HL-60 (cell line): ENCODE measurements around the gene AKT3.

Source experiments
- DNase-seq, 2 experiments: peaks; one replicate each; pipeline ENCODE4 v3.0.0-alpha.2; 2010 to 2020; ENCODE audit warnings: low read depth in 1 of 2, low spot score in 1 of 2
- H3K27ac ChIP-seq: fragments of 250-450 bp; sonication (Bioruptor Pico); replicated peaks from 2 replicates; pipeline ENCODE4 v1.5.1; 2020; ENCODE audit warnings: mild to moderate bottlenecking, moderate library complexity
- H3K27me3 ChIP-seq: fragments of 250-450 bp; sonication (Bioruptor Pico); 2 replicates; pipeline ENCODE4 v1.5.1; 2021; ENCODE audit warnings: mild to moderate bottlenecking, moderate library complexity; ENCODE audit not compliant: insufficient read depth, poor library complexity, severe bottlenecking
- H3K4me3 ChIP-seq: replicated peaks from 2 replicates; pipeline ENCODE4 v1.5.1; 2011; ENCODE audit warnings: mild to moderate bottlenecking, control low read depth, low read length; ENCODE audit not compliant: insufficient read depth
- GABPA ChIP-seq: IDR thresholded peaks from 2 replicates; pipeline ENCODE4 v1.6.1; 2012; ENCODE audit warnings: low read depth
- POLR2AphosphoS5 ChIP-seq: IDR thresholded peaks from 2 replicates; pipeline ENCODE4 v1.6.1; 2012; ENCODE audit warnings: low read depth
- REST ChIP-seq: IDR thresholded peaks from 2 replicates; pipeline ENCODE4 v1.6.1; 2012; ENCODE audit warnings: low read depth; ENCODE audit not compliant: insufficient replicate concordance
- SPI1 ChIP-seq: IDR thresholded peaks from 2 replicates; pipeline ENCODE4 v1.6.1; 2012; ENCODE audit warnings: low read depth, mild to moderate bottlenecking, borderline replicate concordance
- TF ChIP-seq, protein P1 (sequence below): IDR thresholded peaks from one replicate; pipeline ENCODE4 v1.5.1; 2011; ENCODE audit warnings: low read length, control low read depth, inconsistent platforms; ENCODE audit not compliant: insufficient read depth

The AKT3 gene

DNA sequence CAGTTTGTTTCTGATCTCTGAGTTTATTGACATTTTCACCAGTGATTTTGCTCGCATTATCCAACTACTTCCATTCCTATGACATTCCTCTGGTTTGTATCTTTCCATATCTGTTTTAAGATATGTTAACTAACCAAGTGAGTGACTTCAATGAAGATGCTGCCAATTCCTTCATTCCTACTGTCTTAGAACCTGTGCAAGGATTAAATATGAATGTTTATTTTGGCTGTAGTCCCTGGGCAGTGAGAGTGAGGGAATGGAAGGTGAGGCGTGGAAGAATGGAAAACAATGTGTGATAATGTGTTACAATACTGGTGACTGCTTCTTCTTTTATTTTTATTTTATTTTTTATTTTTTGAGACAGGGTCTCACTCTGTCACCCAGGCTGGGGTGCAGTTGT lies 411.2 kb downstream of the AKT3 start:
- DNase-seq: no peak
- no peak for TF ChIP-seq REST
- TF ChIP-seq POLR2AphosphoS5: no peak
- no peak for TF ChIP-seq GABPA
- no peak for TF ChIP-seq SPI1
- TF ChIP-seq, protein P1, sequence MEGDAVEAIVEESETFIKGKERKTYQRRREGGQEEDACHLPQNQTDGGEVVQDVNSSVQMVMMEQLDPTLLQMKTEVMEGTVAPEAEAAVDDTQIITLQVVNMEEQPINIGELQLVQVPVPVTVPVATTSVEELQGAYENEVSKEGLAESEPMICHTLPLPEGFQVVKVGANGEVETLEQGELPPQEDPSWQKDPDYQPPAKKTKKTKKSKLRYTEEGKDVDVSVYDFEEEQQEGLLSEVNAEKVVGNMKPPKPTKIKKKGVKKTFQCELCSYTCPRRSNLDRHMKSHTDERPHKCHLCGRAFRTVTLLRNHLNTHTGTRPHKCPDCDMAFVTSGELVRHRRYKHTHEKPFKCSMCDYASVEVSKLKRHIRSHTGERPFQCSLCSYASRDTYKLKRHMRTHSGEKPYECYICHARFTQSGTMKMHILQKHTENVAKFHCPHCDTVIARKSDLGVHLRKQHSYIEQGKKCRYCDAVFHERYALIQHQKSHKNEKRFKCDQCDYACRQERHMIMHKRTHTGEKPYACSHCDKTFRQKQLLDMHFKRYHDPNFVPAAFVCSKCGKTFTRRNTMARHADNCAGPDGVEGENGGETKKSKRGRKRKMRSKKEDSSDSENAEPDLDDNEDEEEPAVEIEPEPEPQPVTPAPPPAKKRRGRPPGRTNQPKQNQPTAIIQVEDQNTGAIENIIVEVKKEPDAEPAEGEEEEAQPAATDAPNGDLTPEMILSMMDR: no peak
- no peak overlapping the region for H3K27ac ChIP-seq
- H3K4me3 ChIP-seq: no peak overlapping the region
- H3K27me3 ChIP-seq: no peaks in the 10 kb centered on the region
